ENCODE measurements around the gene FCHSD2.

DNA sequence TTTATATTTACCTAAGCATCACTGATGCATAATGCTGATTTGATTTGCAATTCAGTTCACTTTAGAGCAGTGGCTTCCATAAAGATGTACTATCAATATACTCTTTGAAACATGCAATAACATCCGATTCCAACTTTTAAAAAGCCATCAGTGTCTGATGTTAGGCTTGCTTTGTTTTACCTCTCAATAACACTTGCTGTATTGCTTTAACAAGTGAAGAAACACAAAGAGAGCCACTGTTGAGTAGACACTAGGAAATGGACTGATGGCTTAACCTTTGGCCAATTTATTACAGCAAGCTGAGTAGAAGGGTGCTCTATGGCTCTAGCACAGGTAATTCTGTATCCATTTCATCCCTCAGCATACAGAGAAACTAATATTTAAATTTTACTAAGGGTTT lies 122.1 kb downstream of the FCHSD2 start:
- TF ChIP-seq ZNF564 (CRISPR knock-in tag; IDR thresholded peaks at IDR 0.05) (no peak), SAP130 (CRISPR knock-in tag; IDR thresholded peaks at IDR 0.05; ENCODE audit: low read depth) (no peak), NFYB (CRISPR knock-in tag; IDR thresholded peaks at IDR 0.05) (no peak), EZH2 (conservative IDR thresholded peaks at IDR 0.05; ENCODE audit: low read depth, low read length) (no peak), MAZ (IDR thresholded peaks at IDR 0.05; ENCODE audit: borderline replicate concordance, low read depth, low read length) (no peak), MAZ (CRISPR knock-in tag; IDR thresholded peaks at IDR 0.05; ENCODE audit: low read depth) (no peak), BCL6 (CRISPR knock-in tag; IDR thresholded peaks at IDR 0.05) (no peak), ZNF274 (CRISPR knock-in tag; IDR thresholded peaks at IDR 0.05) (no peak)
